Activated CD4-positive, CD25-positive, alpha-beta regulatory T cell treated with anti-CD3 and anti-CD28 coated beads, Interleukin-2, amount 50 U/mL, for 16 hours (primary cell): ENCODE data around the gene TMEM179.

Source experiments
- DNase-seq: peaks from one replicate; pipeline ENCODE4 v3.0.0-alpha.2; 2020; ENCODE audit warnings: low read depth, low spot score

Gene TMEM179

GRCh38 chr14:104556256-104557021, 48.1 kb downstream of the TMEM179 start:
- no peak for DNase-seq

GRCh38 chr14:104555430-104556255, 48.9 kb downstream of the TMEM179 start:
- no peak for DNase-seq

- DNase-seq: no peak
These were observed 49.8 kb downstream of the TMEM179 start for GRCh38 chr14:104554608-104555429.

DNA sequence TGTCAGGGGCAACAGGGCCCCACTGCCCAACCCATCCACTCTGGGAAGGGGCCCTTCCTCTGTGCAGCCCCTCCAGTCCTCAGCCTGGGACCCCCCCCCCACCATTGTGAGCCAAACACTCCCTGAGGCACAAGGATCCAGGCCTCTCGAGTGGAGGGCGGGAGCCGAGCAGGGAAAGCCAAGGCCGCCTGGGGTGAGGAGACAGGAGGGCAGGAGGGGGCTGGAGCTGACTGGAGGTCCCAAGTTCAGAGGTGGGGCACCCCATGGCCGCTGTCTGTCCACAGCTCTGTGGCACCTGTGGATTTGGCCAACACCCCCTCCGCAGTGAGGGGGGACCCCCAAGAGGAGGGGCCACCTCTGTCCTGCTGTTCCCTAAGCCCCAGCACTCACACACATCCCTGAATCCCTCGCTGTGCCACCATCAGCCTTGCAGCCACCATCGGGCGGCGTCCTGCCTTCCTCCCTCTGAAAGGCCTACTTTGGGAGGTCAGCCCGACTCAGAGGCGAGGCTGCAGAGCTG, 50.4 kb downstream of the TMEM179 start:
- no peak for DNase-seq

- DNase-seq: no peak
These were observed 51.1 kb downstream of the TMEM179 start for GRCh38 chr14:104553166-104554087.

GRCh38 chr14:104552738-104553125, 51.8 kb downstream of the TMEM179 start:
- DNase-seq: no peak

DNA sequence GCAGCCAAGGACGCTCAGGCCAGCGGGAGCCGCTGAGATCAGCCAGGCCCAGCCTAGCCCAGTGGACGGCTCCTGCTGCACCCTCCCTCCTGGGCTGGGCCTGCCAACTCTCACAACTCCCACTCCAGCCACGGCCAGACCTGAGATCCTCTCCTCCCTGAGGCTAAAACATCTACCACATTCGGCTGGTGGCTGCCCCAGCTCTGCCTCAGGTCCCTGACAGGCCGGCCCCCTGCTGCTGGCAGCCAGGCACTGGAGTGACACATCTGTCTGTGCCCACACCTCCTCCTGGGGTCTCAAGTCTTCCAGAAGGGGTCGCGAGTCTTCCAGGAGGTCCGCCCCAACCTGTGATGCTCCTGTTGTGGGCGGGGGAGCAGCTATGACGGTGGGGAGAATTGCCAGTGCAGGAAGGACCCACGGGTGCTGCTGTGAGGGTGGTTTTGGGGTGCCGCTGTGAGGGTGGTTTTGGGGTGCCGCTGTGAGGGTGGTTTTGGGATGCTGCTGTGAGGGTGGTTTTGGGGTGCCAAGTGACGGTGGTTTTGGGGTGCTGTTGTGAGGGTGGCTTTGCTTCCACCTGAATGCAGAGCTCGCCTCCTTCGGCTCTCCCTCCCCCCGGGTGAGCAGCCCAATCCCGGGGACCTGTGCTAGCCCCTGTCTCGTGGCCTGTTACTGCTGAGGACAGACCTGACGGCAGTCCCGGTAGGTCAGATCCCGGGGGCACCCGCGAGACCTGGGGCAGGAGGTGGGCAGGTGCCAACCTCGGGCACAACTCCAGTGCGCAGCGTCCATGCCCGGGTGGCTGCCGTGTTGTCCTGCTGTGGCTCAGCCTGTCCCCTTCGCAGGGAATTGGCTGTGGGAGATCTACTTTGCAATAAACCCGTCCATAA, 52.5 kb downstream of the TMEM179 start:
- no peak for DNase-seq

- DNase-seq: no peak
These were observed 53.5 kb downstream of the TMEM179 start for GRCh38 chr14:104550861-104551728.

- DNase-seq: no peak
These were observed 54.2 kb downstream of the TMEM179 start for GRCh38 chr14:104550340-104550860.

GRCh38 chr14:104549536-104550339, 54.8 kb downstream of the TMEM179 start:
- no peak for DNase-seq

GRCh38 chr14:104548802-104549535, 55.6 kb downstream of the TMEM179 start:
- DNase-seq: no peak

GRCh38 chr14:104547998-104548700, 56.4 kb downstream of the TMEM179 start:
- DNase-seq: no peak

- DNase-seq: no peak
These were observed 57.1 kb downstream of the TMEM179 start for GRCh38 chr14:104547310-104547997.

- DNase-seq: no peak
These were observed 57.8 kb downstream of the TMEM179 start for GRCh38 chr14:104546591-104547309.

DNA sequence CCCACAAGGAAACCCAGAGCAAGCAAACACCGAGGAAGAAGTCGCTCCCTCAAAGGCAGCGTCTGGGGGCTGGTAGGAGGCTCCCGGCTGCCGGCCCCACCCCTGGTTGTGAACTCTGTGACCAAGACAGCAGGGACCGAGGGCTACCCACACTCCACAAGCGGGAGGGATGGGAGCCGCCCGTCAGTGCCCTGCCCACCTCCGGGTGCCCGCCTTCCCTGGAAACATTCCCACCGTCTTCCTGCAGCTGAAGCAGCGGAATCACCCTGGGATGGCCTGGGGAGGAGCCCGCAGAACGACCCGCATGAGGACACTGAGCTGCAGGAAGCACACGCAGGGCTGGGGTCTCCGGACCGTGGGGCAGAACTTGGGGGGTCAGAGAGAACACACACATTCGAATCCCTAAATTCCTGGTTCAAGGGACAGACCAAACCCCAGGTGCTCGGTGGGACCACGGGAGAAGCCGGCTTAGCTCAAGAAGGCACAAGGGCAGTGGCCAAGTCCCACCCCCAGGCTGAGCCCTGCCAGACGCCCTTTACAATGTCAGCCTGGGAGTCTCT, 58.5 kb downstream of the TMEM179 start:
- no peak for DNase-seq
